Measurements from ENCODE around the gene PTTG1. TPM values are rescaled to one million over a fixed set of nuclear protein-coding genes. Genes with fewer than 3 reads are reported as not detected.

Gene PTTG1
- polyA plus RNA-seq, 1 experiment: 67.4 TPM

DNA sequence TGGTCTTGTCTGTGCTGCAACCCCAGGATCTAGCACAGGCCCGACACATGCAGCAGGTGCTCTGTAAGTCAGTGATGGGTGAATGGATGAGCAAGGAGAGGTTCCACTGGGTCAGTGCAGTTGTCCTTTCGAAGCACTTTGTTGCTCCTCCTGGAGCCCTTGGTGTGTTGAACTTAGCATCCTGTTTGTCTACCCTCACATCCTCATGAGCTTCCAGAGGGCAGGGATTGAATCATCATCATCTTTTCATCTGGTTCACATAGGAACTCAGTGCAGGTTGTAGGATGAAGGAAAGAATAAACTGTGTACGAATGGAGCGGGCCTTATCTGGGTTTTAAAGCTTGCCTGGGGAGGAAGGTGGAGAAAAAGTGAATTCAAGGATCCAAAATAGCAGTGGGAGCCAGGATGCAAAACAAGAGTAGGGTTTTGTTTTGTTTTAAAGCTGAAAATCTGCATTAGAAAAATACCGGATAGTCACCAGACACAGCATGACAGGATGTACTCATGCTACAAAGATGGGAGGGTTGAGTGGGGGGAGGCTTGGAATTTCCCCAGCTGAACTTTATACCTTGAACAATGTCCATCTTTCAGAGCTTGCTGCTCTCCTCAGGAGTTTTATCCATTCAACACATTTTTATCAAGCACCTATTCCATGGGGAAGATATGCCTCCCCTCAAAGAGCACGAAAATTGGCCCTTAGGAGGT, 55.8 kb downstream of the PTTG1 start:
- Histone ChIP-seq H3K27me3 (ENCODE audit: control insufficient read depth, insufficient read depth, low read length) (peaks cover 2% of the 10 kb centered on the region), H3K4me3 (ENCODE audit: low read depth, low read length) (no peak overlapping the region), H3K27ac (ENCODE audit: low read depth, low read length) (no peak overlapping the region), H3K9me3 (ENCODE audit: control insufficient read depth, insufficient read depth, low read length) (no peaks in the 10 kb centered on the region)
- CTCF ChIA-PET: interaction anchor here (1.0 kb wide), 1 partner anchor 39 kb away, joined by 10 read pairs; no protein-coding TSS in a partner anchor
- POLR2A ChIA-PET: no interaction called here
- DNase-seq (ENCODE audit: low read depth, low spot score): no peak
- TF ChIP-seq, protein P1, sequence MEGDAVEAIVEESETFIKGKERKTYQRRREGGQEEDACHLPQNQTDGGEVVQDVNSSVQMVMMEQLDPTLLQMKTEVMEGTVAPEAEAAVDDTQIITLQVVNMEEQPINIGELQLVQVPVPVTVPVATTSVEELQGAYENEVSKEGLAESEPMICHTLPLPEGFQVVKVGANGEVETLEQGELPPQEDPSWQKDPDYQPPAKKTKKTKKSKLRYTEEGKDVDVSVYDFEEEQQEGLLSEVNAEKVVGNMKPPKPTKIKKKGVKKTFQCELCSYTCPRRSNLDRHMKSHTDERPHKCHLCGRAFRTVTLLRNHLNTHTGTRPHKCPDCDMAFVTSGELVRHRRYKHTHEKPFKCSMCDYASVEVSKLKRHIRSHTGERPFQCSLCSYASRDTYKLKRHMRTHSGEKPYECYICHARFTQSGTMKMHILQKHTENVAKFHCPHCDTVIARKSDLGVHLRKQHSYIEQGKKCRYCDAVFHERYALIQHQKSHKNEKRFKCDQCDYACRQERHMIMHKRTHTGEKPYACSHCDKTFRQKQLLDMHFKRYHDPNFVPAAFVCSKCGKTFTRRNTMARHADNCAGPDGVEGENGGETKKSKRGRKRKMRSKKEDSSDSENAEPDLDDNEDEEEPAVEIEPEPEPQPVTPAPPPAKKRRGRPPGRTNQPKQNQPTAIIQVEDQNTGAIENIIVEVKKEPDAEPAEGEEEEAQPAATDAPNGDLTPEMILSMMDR (IDR thresholded peaks at IDR 0.05; ENCODE audit: low read depth, low read length): no peak

DNA sequence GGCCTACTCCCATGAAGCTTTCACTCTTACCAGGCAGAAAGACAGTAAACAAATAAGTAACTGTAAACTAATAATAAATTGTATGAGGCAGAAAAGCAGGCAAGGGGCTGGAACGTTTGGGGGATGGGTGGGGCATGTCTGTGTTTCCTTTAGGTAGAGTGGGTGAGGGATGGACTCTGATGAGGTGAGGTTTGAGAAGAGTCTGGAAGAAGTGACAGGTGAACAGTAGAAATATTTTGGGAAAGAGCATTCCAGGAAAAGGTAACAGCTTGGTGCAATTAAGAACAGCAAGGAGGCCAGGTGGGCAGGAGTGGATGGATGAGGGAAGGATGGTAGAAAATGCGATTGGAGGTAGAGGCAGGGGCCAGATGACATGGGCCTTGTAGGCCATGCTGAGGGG, 56.5 kb downstream of the PTTG1 start:
- H3K27ac ChIP-seq (ENCODE audit: low read depth, low read length): no peak overlapping the region
- POLR2A ChIA-PET: interaction anchor here (0.7 kb wide), 1 partner anchor 56 kb away, joined by 4 read pairs; the partner anchor contains the start of gene PTTG1
- TF ChIP-seq, protein P1 (IDR thresholded peaks at IDR 0.05; ENCODE audit: low read depth, low read length): no peak
- no peaks in the 10 kb centered on the region for H3K9me3 ChIP-seq (ENCODE audit: control insufficient read depth, insufficient read depth, low read length)
- DNase-seq (ENCODE audit: low read depth, low spot score): no peak
- CTCF ChIA-PET: interaction anchor here (0.8 to 1.0 kb wide), 2 partner anchors 39 to 40 kb away, joined by 5 to 10 read pairs; no protein-coding TSS in a partner anchor
- H3K27me3 ChIP-seq (ENCODE audit: control insufficient read depth, insufficient read depth, low read length): peaks cover 2% of the 10 kb centered on the region
- H3K4me3 ChIP-seq (ENCODE audit: low read depth, low read length): no peak overlapping the region

Small RNA genes within 50 kb of the gene (small RNA-seq; reads per million reads assigned to genes)
- not detected for gene MIR3142 (ENCODE audit: insufficient read length, low read depth)

Other genes starting within 250 kb of the PTTG1 start
- gene FABP6, start 192.3 kb upstream of the PTTG1 start, polyA plus RNA-seq (2011; rRNA removed): not detected in 2 replicates
- 3.8 and 4.4 TPM in 2 replicates for gene CCNJL, start 109.3 kb upstream of the PTTG1 start, polyA plus RNA-seq (2011; rRNA removed)
- gene C1QTNF2, start 51.2 kb upstream of the PTTG1 start, polyA plus RNA-seq (2011; rRNA removed): 1.1 TPM in 2 replicates
- 3.6 and 5.3 TPM in 2 replicates for gene FAM200C, start 21.8 kb upstream of the PTTG1 start, polyA plus RNA-seq (2011; rRNA removed)
- gene SLU7, start 2.8 kb upstream of the PTTG1 start, polyA plus RNA-seq (2011; rRNA removed): 32.9 and 59.5 TPM in 2 replicates